ENCODE results near the gene PCTP.

- TF ChIP-seq CTCF (IDR thresholded peaks at IDR 0.05), result no peak
- no peak for TF ChIP-seq EP300 (IDR thresholded peaks at IDR 0.05)
- no peak for TF ChIP-seq POLR2AphosphoS5 (IDR thresholded peaks at IDR 0.05)
- TF ChIP-seq POLR2A (IDR thresholded peaks at IDR 0.05), result no peak
These were observed 2.0 kb upstream of the PCTP start for GRCh38 chr17:55748841-55749240.

All from stomach (tissue), 4 donors.